LNCaP clone FGC (cell line): Measurements from ENCODE around the gene ARMC7.

ENCODE experiments used
- DNase-seq: peaks from one replicate; pipeline ENCODE4 v3.0.0-alpha.2; 2011; ENCODE audit warnings: low read depth
- H3K4me3 ChIP-seq: 2 replicates; pipeline ENCODE4 v1.5.1; 2011; ENCODE audit warnings: mild to moderate bottlenecking, low read depth, low read length, control low read depth
- CTCF ChIP-seq: IDR thresholded peaks from 2 replicates; pipeline ENCODE4 v1.5.1; 2012; ENCODE audit warnings: mild to moderate bottlenecking; ENCODE audit not compliant: control insufficient read depth, insufficient read depth; ENCODE audit errors: extremely low read depth

ARMC7 gene

GRCh38 chr17:75094871-75095399 lies 14.8 kb upstream of the ARMC7 start:
- no peak for TF ChIP-seq CTCF
- H3K4me3 ChIP-seq: no peak overlapping the region
- DNase-seq: no peak

- H3K4me3 ChIP-seq: no peak overlapping the region
- TF ChIP-seq CTCF: no peak
- DNase-seq: no peak
These were observed 13.6 kb upstream of the ARMC7 start for GRCh38 chr17:75096082-75096625.

- H3K4me3 ChIP-seq: no peak overlapping the region
- no peak for DNase-seq
- TF ChIP-seq CTCF: no peak
These were observed 11.9 kb upstream of the ARMC7 start for GRCh38 chr17:75097865-75098264.

- no peak for DNase-seq
- TF ChIP-seq CTCF: no peak
- H3K4me3 ChIP-seq: no peak overlapping the region
These were observed 10.9 kb upstream of the ARMC7 start for GRCh38 chr17:75098861-75099260.

- DNase-seq: no peak
- TF ChIP-seq CTCF: no peak
- no peak overlapping the region for H3K4me3 ChIP-seq
These were observed 9.7 kb upstream of the ARMC7 start for GRCh38 chr17:75099881-75100595.

- no peak for TF ChIP-seq CTCF
- H3K4me3 ChIP-seq: no peak overlapping the region
- no peak for DNase-seq
These were observed 7.4 kb upstream of the ARMC7 start for GRCh38 chr17:75102385-75102821.
